Measurements from ENCODE around the gene ZNF772.

- no peak for TF ChIP-seq CTCF (optimal IDR thresholded peaks at IDR 0.05 in 1 of 3, IDR thresholded peaks at IDR 0.05 in 1 of 3, conservative IDR thresholded peaks at IDR 0.05 in 1 of 3; ENCODE audit: extremely low read depth in 1 of 3, insufficient read depth in 2 of 3, low read length in 3 of 3)
- TF ChIP-seq EZH2 (IDR thresholded peaks at IDR 0.05; ENCODE audit: low read length) = no peak
Measured at GRCh38 chr19:57435062-57435978, 42.0 kb downstream of the ZNF772 start, which contains the start of gene ZNF749.

Data from keratinocyte (primary cell).